WTC11 (cell line): ENCODE results near the gene IQCF2. TPM values are rescaled to one million over a fixed set of nuclear protein-coding genes. Genes with fewer than 3 reads are reported as not detected.

ENCODE experiments used
- ATAC-seq: fragments of 200-7000 bp; cut with Tn5 transposase; 2 replicates; pipeline ENCODE4 v1.10.0; 2021; ENCODE audit warnings: mild to moderate bottlenecking, moderate library complexity
- Bru-seq: library from RNA; stranded (reverse); fragments of 400-500 nt; gene quantifications from one replicate; lab custom pipeline; 2021; lab: Mats Ljungman, UMichigan
- CTCF ChIA-PET: fragments of 300-600 bp; sonication (Branson Sonifier 250); formaldehyde crosslinking; loops from one replicate; lab custom pipeline; 2021; ENCODE audit warnings: antibody characterized with exemption; lab: Charles Lee
- POLR2A ChIA-PET: fragments of 350-600 bp; sonication (Branson Sonifier 250); formaldehyde crosslinking; loops from one replicate; lab custom pipeline; 2021; ENCODE audit warnings: antibody characterized with exemption; lab: Charles Lee
- DNase-seq: peaks from one replicate; pipeline ENCODE4 v3.0.0; 2021; ENCODE audit warnings: low spot score
- H3K27ac Mint-ChIP-seq: 2 replicates; pipeline ENCODE4 v1.8.0; 2021; ENCODE audit warnings: mixed read lengths
- H3K27me3 Mint-ChIP-seq: 2 replicates; pipeline ENCODE4 v1.8.0; 2021; ENCODE audit warnings: low read depth, mild to moderate bottlenecking, moderate library complexity, mixed read lengths
- H3K36me3 Mint-ChIP-seq: 2 replicates; pipeline ENCODE4 v1.8.0; 2021; ENCODE audit warnings: mixed read lengths
- H3K4me1 Mint-ChIP-seq: 2 replicates; pipeline ENCODE4 v1.8.0; 2022; ENCODE audit warnings: mixed read lengths
- H3K4me3 Mint-ChIP-seq: 2 replicates; pipeline ENCODE4 v1.8.0; 2021; ENCODE audit warnings: mild to moderate bottlenecking, moderate library complexity, mixed read lengths
- H3K9me3 Mint-ChIP-seq: 2 replicates; pipeline ENCODE4 v1.8.0; 2021; ENCODE audit warnings: mixed read lengths
- AFF4 ChIP-seq: sonication (generic); formaldehyde crosslinking; IDR thresholded peaks from 2 replicates; pipeline ENCODE4 v1.8.1; 2023; ENCODE audit warnings: mild to moderate bottlenecking, missing genetic modification reagents, borderline replicate concordance
- ATF1 ChIP-seq: sonication (generic); formaldehyde crosslinking; IDR thresholded peaks from 2 replicates; pipeline ENCODE4 v1.8.1; 2023; ENCODE audit warnings: mild to moderate bottlenecking, moderate library complexity, missing genetic modification reagents
- EMX1 ChIP-seq: fragments of 250-450 bp; sonication (Bioruptor Pico); IDR thresholded peaks from 2 replicates; pipeline ENCODE4 v1.8.0; 2021; ENCODE audit warnings: mild to moderate bottlenecking
- ETV6 ChIP-seq: sonication (generic); formaldehyde crosslinking; IDR thresholded peaks from 2 replicates; pipeline ENCODE4 v1.8.1; 2022; ENCODE audit warnings: mild to moderate bottlenecking, missing genetic modification reagents
- FOXJ3 ChIP-seq: sonication (generic); formaldehyde crosslinking; IDR thresholded peaks from 2 replicates; pipeline ENCODE4 v1.9.0; 2021; ENCODE audit warnings: missing genetic modification reagents, mild to moderate bottlenecking, borderline replicate concordance
- FOXK1 ChIP-seq: sonication (generic); formaldehyde crosslinking; IDR thresholded peaks from 2 replicates; pipeline ENCODE4 v1.8.0; 2022; ENCODE audit warnings: mild to moderate bottlenecking, moderate library complexity, missing genetic modification reagents
- FOXP1 ChIP-seq: sonication (generic); formaldehyde crosslinking; IDR thresholded peaks from 2 replicates; pipeline ENCODE4 v1.8.0; 2022; ENCODE audit warnings: missing genetic modification reagents, mild to moderate bottlenecking, moderate library complexity, borderline replicate concordance
- GABPB1 ChIP-seq: sonication (generic); formaldehyde crosslinking; IDR thresholded peaks from 2 replicates; pipeline ENCODE4 v1.8.1; 2023; ENCODE audit warnings: mild to moderate bottlenecking, missing genetic modification reagents
- GTF2I ChIP-seq: fragments of 250-450 bp; sonication (Bioruptor Pico); conservative IDR thresholded peaks from 2 replicates; pipeline ENCODE4 v1.4.0; 2021; ENCODE audit warnings: mild to moderate bottlenecking
- IRF2 ChIP-seq: sonication (generic); formaldehyde crosslinking; IDR thresholded peaks from 2 replicates; pipeline ENCODE4 v1.8.0; 2022; ENCODE audit warnings: low read depth, missing genetic modification reagents, borderline replicate concordance
- JAZF1 ChIP-seq: fragments of 250-450 bp; sonication (Bioruptor Pico); IDR thresholded peaks from 2 replicates; pipeline ENCODE4 v1.9.0; 2021; ENCODE audit warnings: moderate library complexity, mild to moderate bottlenecking, inconsistent platforms
- JUN ChIP-seq: sonication (generic); formaldehyde crosslinking; IDR thresholded peaks from 2 replicates; pipeline ENCODE4 v1.8.0; 2023; ENCODE audit warnings: mild to moderate bottlenecking, missing genetic modification reagents
- NR3C1 ChIP-seq: sonication (generic); formaldehyde crosslinking; conservative IDR thresholded peaks from 2 replicates; pipeline ENCODE4 v1.8.1; 2023; ENCODE audit warnings: low read depth, mild to moderate bottlenecking, missing genetic modification reagents
- RELA ChIP-seq: sonication (generic); formaldehyde crosslinking; IDR thresholded peaks from 2 replicates; pipeline ENCODE4 v1.8.1; 2022; ENCODE audit warnings: missing genetic modification reagents, mild to moderate bottlenecking, borderline replicate concordance
- RORB ChIP-seq: fragments of 250-450 bp; sonication (Bioruptor Pico); IDR thresholded peaks from 2 replicates; pipeline ENCODE4 v1.9.0; 2021; ENCODE audit warnings: mild to moderate bottlenecking
- SMAD3 ChIP-seq: sonication (generic); formaldehyde crosslinking; IDR thresholded peaks from 2 replicates; pipeline ENCODE4 v1.8.0; 2022; ENCODE audit warnings: missing genetic modification reagents, mild to moderate bottlenecking, borderline replicate concordance
- SP1 ChIP-seq: sonication (generic); formaldehyde crosslinking; conservative IDR thresholded peaks from 2 replicates; pipeline ENCODE4 v1.8.1; 2022; ENCODE audit warnings: missing genetic modification reagents
- TCF7 ChIP-seq: sonication (generic); formaldehyde crosslinking; IDR thresholded peaks from 2 replicates; pipeline ENCODE4 v1.8.0; 2022; ENCODE audit warnings: mild to moderate bottlenecking, low read depth, missing genetic modification reagents, moderate library complexity
- TEAD4 ChIP-seq: sonication (generic); formaldehyde crosslinking; IDR thresholded peaks from 2 replicates; pipeline ENCODE4 v1.8.0; 2022; ENCODE audit warnings: mild to moderate bottlenecking, missing genetic modification reagents
- TP53 ChIP-seq: sonication (generic); formaldehyde crosslinking; IDR thresholded peaks from 2 replicates; pipeline ENCODE4 v1.8.1; 2023; ENCODE audit warnings: mild to moderate bottlenecking, missing genetic modification reagents
- ZNF121 ChIP-seq: sonication (generic); formaldehyde crosslinking; IDR thresholded peaks from 2 replicates; pipeline ENCODE4 v1.8.0; 2023; ENCODE audit warnings: missing genetic modification reagents
- ZNF232 ChIP-seq: sonication (generic); formaldehyde crosslinking; IDR thresholded peaks from 2 replicates; pipeline ENCODE4 v1.8.0; 2022; ENCODE audit warnings: mild to moderate bottlenecking, missing genetic modification reagents
- ZNF317 ChIP-seq: sonication (generic); formaldehyde crosslinking; IDR thresholded peaks from 2 replicates; pipeline ENCODE4 v1.8.1; 2023; ENCODE audit warnings: low read depth, mild to moderate bottlenecking, moderate library complexity, missing genetic modification reagents, borderline replicate concordance
- long read RNA-seq, 3 experiments: library from RNA in 1 of 3; library from capped mRNA in 1 of 3; library from polyadenylated mRNA in 1 of 3; unstranded in 2 of 3; stranded (forward) in 1 of 3; transcript quantifications; one replicate each; pipeline ENCODE4 v2.0.0, GENCODE V29; 2021
- total RNA-seq: library from RNA; stranded (reverse); gene quantifications from 3 replicates; pipeline ENCODE4 v1.2.3, GENCODE V29; 2021
- TF ChIP-seq, protein P1 (sequence below): sonication (generic); formaldehyde crosslinking; IDR thresholded peaks from 2 replicates; pipeline ENCODE4 v1.8.0; 2022; ENCODE audit warnings: mild to moderate bottlenecking, missing genetic modification reagents
- TF ChIP-seq, protein P2 (sequence below): sonication (generic); formaldehyde crosslinking; IDR thresholded peaks from 2 replicates; pipeline ENCODE4 v1.8.0; 2022; ENCODE audit warnings: mild to moderate bottlenecking, missing genetic modification reagents
- TF ChIP-seq, protein P3 (sequence below): sonication (generic); formaldehyde crosslinking; IDR thresholded peaks from 2 replicates; pipeline ENCODE4 v1.8.0; 2023; ENCODE audit warnings: missing genetic modification reagents
- TF ChIP-seq, protein P4 (sequence below): sonication (generic); formaldehyde crosslinking; IDR thresholded peaks from 2 replicates; pipeline ENCODE4 v1.8.1; 2022; ENCODE audit warnings: mild to moderate bottlenecking, missing genetic modification reagents, moderate library complexity, borderline replicate concordance
- TF ChIP-seq, protein P5 (sequence below): sonication (generic); formaldehyde crosslinking; IDR thresholded peaks from 2 replicates; pipeline ENCODE4 v1.8.1; 2022; ENCODE audit warnings: low read depth, mild to moderate bottlenecking, moderate library complexity, missing genetic modification reagents, borderline replicate concordance

The IQCF2 gene
- not detected in 3 replicates for total RNA-seq
- not detected for Bru-seq, nascent RNA
- long read RNA-seq, experiment 1 = 0 reads
- long read RNA-seq, experiment 2 = 0 reads
- long read RNA-seq, experiment 3 = 0 reads

DNA sequence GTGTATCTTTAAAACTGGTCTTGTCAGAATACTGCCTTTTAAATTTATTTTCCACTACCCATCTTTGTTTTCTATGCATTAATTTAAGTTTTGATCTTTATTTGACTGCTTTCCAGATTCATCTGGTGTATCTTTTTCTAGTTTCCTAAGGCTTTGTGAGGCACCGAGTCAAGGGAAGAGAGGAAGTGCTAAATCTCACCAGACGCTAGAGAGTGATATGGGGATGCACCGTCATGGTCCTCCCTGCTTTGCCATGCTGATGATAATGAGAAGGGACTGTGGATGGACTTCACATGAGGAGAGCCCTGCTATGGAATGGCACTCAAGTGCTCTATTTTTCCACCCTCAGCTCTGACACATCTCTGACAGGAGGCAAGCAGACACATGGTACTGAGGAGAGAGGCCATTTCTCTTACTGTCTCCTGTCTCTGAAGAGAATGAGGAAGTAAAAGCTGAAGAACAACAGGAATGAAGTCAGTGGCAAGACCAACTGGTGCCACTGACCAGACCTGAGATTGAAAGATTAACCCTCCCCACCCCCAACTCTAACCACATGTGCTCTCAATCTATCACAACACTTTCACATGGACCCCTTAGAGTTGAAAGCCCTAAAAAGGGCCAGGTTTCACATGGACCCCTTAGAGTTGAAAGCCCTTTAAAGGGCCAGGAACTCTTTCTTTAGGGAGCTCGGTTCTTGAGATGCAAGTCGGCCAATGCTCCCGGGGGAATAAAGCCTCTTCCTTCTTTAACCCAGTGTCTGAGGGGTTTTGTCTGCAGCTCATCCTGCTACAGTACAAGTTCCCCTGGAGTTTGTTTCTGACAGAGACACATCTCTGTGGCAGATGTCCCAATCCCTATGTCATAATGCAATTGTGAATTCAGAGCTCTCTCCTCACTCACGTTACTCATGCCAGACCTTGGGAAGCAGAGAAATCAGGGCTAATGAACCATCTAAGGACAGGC lies at the start of gene IQCF2:
Gene IQCF2 (plus strand): TSS at position 913 of the 963 bp plus-strand sequence. CDS start 52 bp downstream, outside the sequence.
- ChIA-PET CTCF (interaction anchor here (0.6 kb wide), 1 partner anchor 26 kb away, joined by 3 read pairs; no protein-coding TSS in a partner anchor), POLR2A (no interaction called here)
- H3K4me1 Mint-ChIP-seq = peaks cover 5% of the 10 kb centered on the region; the same call in 1 of the 2 replicates
- H3K36me3 Mint-ChIP-seq = peaks cover 13% of the 10 kb centered on the region
- H3K27me3 Mint-ChIP-seq = peaks cover 8% of the 10 kb centered on the region; the same call in 1 of the 2 replicates
- no peak for TF ChIP-seq AFF4 (CRISPR knock-in tag)
- no peak for TF ChIP-seq IRF2 (CRISPR knock-in tag)
- TF ChIP-seq, protein P1, sequence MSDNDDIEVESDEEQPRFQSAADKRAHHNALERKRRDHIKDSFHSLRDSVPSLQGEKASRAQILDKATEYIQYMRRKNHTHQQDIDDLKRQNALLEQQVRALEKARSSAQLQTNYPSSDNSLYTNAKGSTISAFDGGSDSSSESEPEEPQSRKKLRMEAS (CRISPR knock-in tag) = no peak
- no peak for TF ChIP-seq GTF2I (CRISPR knock-in tag)
- no peak for TF ChIP-seq SP1
- TF ChIP-seq TCF7 (CRISPR knock-in tag) = no peak
- TF ChIP-seq, protein P2, sequence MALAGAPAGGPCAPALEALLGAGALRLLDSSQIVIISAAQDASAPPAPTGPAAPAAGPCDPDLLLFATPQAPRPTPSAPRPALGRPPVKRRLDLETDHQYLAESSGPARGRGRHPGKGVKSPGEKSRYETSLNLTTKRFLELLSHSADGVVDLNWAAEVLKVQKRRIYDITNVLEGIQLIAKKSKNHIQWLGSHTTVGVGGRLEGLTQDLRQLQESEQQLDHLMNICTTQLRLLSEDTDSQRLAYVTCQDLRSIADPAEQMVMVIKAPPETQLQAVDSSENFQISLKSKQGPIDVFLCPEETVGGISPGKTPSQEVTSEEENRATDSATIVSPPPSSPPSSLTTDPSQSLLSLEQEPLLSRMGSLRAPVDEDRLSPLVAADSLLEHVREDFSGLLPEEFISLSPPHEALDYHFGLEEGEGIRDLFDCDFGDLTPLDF = no peak
- TF ChIP-seq, protein P3, sequence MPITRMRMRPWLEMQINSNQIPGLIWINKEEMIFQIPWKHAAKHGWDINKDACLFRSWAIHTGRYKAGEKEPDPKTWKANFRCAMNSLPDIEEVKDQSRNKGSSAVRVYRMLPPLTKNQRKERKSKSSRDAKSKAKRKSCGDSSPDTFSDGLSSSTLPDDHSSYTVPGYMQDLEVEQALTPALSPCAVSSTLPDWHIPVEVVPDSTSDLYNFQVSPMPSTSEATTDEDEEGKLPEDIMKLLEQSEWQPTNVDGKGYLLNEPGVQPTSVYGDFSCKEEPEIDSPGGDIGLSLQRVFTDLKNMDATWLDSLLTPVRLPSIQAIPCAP (CRISPR knock-in tag) = no peak
- TF ChIP-seq EMX1 = no peak
- TF ChIP-seq FOXP1 (CRISPR knock-in tag) = no peak
- TF ChIP-seq FOXJ3 = no peak
- TF ChIP-seq RELA (CRISPR knock-in tag) = no peak
- TF ChIP-seq, protein P4, sequence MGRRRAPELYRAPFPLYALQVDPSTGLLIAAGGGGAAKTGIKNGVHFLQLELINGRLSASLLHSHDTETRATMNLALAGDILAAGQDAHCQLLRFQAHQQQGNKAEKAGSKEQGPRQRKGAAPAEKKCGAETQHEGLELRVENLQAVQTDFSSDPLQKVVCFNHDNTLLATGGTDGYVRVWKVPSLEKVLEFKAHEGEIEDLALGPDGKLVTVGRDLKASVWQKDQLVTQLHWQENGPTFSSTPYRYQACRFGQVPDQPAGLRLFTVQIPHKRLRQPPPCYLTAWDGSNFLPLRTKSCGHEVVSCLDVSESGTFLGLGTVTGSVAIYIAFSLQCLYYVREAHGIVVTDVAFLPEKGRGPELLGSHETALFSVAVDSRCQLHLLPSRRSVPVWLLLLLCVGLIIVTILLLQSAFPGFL (CRISPR knock-in tag) = no peak
- TF ChIP-seq ATF1 (CRISPR knock-in tag) = no peak
- no peak for TF ChIP-seq ZNF121
- no peak for TF ChIP-seq JUN (CRISPR knock-in tag)
- TF ChIP-seq RORB (CRISPR knock-in tag) = no peak
- no peak within 1 kb of the TSS for H3K4me3 Mint-ChIP-seq
- no peak for ATAC-seq
- peaks cover 33% of the 10 kb centered on the region for H3K9me3 Mint-ChIP-seq
- DNase-seq = no peak
- no peak within 1 kb of the TSS for H3K27ac Mint-ChIP-seq

DNA sequence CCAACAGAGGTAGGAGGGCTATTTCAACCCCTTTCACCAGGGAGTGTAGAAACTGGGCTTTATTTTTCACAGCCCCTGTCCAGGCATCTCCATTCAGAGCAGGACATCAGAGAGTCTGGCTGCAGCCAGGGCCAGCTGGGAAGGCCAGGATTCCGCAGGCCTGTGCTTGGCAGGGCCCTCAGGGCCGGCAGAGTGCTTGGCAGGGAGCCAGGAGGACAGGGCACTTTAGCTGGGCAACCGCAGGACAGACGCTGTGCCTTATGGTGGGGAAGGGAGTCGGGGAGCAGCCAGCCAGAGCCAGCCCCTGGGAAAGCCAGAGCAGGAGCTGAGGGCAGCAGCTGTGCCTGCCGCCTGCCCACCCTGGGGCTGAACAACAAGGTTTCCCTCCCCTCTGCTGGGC lies 47.9 kb upstream of the IQCF2 start:
- Mint-ChIP-seq H3K9me3 (peaks cover 21% of the 10 kb centered on the region), H3K4me3 (no peak overlapping the region), H3K27me3 (peaks cover 6% of the 10 kb centered on the region), H3K27ac (no peak overlapping the region), H3K4me1 (no peaks in the 10 kb centered on the region), H3K36me3 (no peaks in the 10 kb centered on the region)
- POLR2A ChIA-PET = no interaction called here
- DNase-seq (no peak), ATAC-seq (no peak)
- TF ChIP-seq, protein P5, sequence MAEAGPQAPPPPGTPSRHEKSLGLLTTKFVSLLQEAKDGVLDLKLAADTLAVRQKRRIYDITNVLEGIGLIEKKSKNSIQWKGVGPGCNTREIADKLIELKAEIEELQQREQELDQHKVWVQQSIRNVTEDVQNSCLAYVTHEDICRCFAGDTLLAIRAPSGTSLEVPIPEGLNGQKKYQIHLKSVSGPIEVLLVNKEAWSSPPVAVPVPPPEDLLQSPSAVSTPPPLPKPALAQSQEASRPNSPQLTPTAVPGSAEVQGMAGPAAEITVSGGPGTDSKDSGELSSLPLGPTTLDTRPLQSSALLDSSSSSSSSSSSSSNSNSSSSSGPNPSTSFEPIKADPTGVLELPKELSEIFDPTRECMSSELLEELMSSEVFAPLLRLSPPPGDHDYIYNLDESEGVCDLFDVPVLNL (CRISPR knock-in tag) = no peak
- TF ChIP-seq NR3C1 (CRISPR knock-in tag) (no peak), JAZF1 (CRISPR knock-in tag) (no peak), TEAD4 (no peak), GABPB1 (CRISPR knock-in tag) (no peak), TP53 (CRISPR knock-in tag) (no peak), FOXK1 (no peak), SMAD3 (no peak), ZNF317 (CRISPR knock-in tag) (no peak), ZNF232 (CRISPR knock-in tag) (no peak), ETV6 (CRISPR knock-in tag) (no peak)
- CTCF ChIA-PET = interaction anchor here (0.9 to 1.1 kb wide), 2 partner anchors 19 to 95 kb away, joined by 4 to 5 read pairs; no protein-coding TSS in a partner anchor
